ENCODE data around the gene KCNN2. TPM values are rescaled to one million over a fixed set of nuclear protein-coding genes. Genes with fewer than 3 reads are reported as not detected.

The KCNN2 gene
- total RNA-seq, 1 donor from 2014 or later = 2.3 TPM

DNA sequence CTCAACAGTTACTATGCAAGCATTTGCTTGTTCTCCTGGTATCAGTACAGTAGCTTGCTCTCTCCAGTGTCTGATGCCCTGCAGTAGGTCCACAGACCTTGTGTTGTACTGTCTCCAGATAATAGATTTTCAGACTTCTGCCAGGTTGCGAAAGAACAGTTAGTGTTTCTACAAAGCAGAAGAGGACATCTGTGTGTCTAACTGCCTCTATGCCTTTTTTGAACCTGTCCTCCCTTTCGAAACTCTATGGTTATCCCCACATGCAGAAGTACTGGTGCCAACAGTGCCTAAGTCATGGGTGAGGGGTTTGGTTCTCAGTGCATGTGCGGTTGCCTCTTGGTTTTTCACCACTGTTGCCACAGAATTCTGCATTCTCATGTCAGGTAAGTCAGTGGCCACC lies 45.9 kb downstream of the KCNN2 start:
- H3K4me3 Mint-ChIP-seq (ENCODE audit: unreplicated experiment) = no peak overlapping the region
- no peaks in the 10 kb centered on the region for H3K36me3 Mint-ChIP-seq (ENCODE audit: unreplicated experiment)

DNA sequence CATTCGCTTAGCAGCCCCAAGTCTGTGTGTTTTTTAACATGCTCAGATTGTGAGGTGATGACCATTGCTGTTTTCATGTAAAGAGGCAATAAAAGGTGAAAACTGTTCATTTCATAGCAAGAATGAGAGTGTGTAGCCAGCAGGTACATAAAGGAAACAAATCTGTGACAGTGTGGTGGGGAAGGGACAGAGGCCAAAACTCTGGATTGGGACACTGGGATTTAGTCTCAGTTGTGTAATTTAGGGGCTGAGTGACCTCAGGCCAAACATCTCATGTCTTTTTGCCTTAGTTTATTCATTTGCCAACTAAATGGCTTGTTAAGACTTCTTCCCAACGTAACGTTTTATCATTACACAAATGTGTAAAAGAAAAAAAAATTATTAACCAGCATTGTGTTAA lies 47.0 kb downstream of the KCNN2 start:
- Mint-ChIP-seq H3K27ac (ENCODE audit: unreplicated experiment) (no peak overlapping the region), H3K4me3 (ENCODE audit: unreplicated experiment) (no peak overlapping the region), H3K9me3 (ENCODE audit: unreplicated experiment) (no peaks in the 10 kb centered on the region), H3K4me1 (ENCODE audit: low read depth, unreplicated experiment) (no peaks in the 10 kb centered on the region), H3K36me3 (ENCODE audit: unreplicated experiment) (no peaks in the 10 kb centered on the region), H3K27me3 (ENCODE audit: unreplicated experiment) (no peaks in the 10 kb centered on the region)
- TF ChIP-seq, protein P1, sequence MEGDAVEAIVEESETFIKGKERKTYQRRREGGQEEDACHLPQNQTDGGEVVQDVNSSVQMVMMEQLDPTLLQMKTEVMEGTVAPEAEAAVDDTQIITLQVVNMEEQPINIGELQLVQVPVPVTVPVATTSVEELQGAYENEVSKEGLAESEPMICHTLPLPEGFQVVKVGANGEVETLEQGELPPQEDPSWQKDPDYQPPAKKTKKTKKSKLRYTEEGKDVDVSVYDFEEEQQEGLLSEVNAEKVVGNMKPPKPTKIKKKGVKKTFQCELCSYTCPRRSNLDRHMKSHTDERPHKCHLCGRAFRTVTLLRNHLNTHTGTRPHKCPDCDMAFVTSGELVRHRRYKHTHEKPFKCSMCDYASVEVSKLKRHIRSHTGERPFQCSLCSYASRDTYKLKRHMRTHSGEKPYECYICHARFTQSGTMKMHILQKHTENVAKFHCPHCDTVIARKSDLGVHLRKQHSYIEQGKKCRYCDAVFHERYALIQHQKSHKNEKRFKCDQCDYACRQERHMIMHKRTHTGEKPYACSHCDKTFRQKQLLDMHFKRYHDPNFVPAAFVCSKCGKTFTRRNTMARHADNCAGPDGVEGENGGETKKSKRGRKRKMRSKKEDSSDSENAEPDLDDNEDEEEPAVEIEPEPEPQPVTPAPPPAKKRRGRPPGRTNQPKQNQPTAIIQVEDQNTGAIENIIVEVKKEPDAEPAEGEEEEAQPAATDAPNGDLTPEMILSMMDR (IDR thresholded peaks at IDR 0.05; ENCODE audit: partially characterized antibody, unreplicated experiment) = no peak
- DNase-seq = no peak

More for the DNA sequence above, 45.9 kb downstream of the KCNN2 start:
- Mint-ChIP-seq H3K4me1 (ENCODE audit: low read depth, unreplicated experiment) (no peaks in the 10 kb centered on the region), H3K9me3 (ENCODE audit: unreplicated experiment) (no peaks in the 10 kb centered on the region), H3K27me3 (ENCODE audit: unreplicated experiment) (no peaks in the 10 kb centered on the region), H3K27ac (ENCODE audit: unreplicated experiment) (no peak overlapping the region)
- TF ChIP-seq, protein P1 (IDR thresholded peaks at IDR 0.05; ENCODE audit: partially characterized antibody, unreplicated experiment) = no peak
- no peak for DNase-seq

DNA sequence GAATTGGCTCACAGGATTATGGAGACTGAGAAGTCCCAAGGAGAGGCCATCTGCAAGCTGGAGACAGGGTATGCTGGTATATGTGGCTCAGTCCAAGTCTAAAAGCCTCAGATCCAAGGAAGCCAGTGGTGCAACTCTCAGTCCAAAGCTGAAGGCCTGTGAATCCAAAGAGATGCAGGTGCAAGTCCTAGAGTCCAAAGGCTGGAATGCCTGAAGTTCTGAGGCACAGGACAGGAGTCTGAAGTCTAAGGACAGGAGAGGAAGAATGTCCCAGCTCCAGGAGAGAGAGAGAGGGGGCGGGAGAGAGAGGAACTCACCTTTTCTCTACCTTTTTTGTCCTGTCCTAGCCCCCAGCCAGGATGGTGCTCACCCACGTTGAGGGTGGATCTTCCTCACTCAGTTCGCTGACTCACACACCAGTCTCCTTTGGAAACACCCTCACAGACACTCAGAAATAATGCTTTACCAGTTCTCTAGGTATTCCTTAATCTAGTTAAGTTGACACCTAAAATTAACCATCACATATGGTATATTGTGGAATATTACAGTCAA lies 49.6 kb downstream of the KCNN2 start:
- TF ChIP-seq, protein P1 (IDR thresholded peaks at IDR 0.05; ENCODE audit: partially characterized antibody, unreplicated experiment) = no peak
- Mint-ChIP-seq H3K27ac (ENCODE audit: unreplicated experiment) (no peak overlapping the region), H3K4me1 (ENCODE audit: low read depth, unreplicated experiment) (peaks cover 5% of the 10 kb centered on the region), H3K9me3 (ENCODE audit: unreplicated experiment) (no peaks in the 10 kb centered on the region), H3K27me3 (ENCODE audit: unreplicated experiment) (no peaks in the 10 kb centered on the region), H3K4me3 (ENCODE audit: unreplicated experiment) (no peak overlapping the region), H3K36me3 (ENCODE audit: unreplicated experiment) (no peaks in the 10 kb centered on the region)
- DNase-seq = no peak

DNA sequence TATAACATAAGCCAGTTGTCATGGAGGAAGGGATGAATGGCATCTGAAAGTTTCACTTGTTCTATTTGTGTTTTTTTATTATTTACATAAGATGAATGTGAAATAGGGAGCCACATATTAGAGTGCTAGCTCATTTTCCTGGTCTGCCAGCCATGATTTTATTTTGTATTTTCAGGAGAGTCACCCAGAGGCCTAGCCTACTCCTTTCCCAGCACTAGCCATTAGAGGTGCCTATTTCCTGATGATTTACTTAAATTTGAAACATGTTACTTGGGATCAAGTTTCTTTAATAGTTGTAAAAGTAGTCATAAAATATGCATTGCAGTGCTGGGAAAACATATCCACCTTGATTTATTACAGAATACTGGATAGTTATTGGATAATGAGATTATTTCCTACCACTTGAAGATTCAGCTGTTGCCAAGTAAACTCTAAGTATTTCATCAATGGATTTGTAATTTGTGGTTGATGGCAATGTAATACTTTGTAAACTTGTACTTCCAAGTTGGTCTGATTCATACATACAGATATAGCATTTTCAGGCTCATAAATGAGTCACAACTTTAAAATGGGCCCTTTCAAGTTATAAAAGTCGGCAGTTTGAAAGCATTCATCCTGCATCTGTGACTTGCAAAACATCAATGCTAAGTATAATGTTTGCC lies 50.8 kb downstream of the KCNN2 start:
- H3K4me3 Mint-ChIP-seq (ENCODE audit: unreplicated experiment) = no peak overlapping the region
- H3K27ac Mint-ChIP-seq (ENCODE audit: unreplicated experiment) = no peak overlapping the region
- TF ChIP-seq, protein P1 (IDR thresholded peaks at IDR 0.05; ENCODE audit: partially characterized antibody, unreplicated experiment) = no peak
- peaks cover 5% of the 10 kb centered on the region for H3K4me1 Mint-ChIP-seq (ENCODE audit: low read depth, unreplicated experiment)
- no peaks in the 10 kb centered on the region for H3K9me3 Mint-ChIP-seq (ENCODE audit: unreplicated experiment)
- no peaks in the 10 kb centered on the region for H3K27me3 Mint-ChIP-seq (ENCODE audit: unreplicated experiment)
- H3K36me3 Mint-ChIP-seq (ENCODE audit: unreplicated experiment) = no peaks in the 10 kb centered on the region
- no peak for DNase-seq

DNA sequence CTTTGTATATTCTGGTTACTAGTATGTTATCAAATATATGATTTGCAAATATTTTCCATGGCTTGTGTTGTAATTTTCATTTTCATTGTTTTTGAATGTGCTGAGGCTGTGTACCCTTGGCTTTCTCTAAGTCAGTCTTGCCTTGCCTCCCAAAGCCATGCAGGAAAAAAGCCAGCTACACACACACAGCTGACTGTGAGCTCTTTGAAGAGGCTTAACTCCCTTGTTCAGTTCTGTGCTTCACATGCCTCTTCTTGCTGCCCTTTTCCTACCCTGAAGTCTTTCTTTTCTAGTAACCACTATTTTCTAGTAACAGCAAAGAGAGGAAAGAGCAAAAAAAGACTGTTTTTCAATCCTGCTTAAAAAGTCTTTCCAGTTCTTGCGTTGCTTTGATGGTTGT lies 53.9 kb downstream of the KCNN2 start:
- Mint-ChIP-seq H3K9me3 (ENCODE audit: unreplicated experiment) (no peaks in the 10 kb centered on the region), H3K27me3 (ENCODE audit: unreplicated experiment) (no peaks in the 10 kb centered on the region), H3K36me3 (ENCODE audit: unreplicated experiment) (no peaks in the 10 kb centered on the region), H3K27ac (ENCODE audit: unreplicated experiment) (no peak overlapping the region), H3K4me3 (ENCODE audit: unreplicated experiment) (no peak overlapping the region), H3K4me1 (ENCODE audit: low read depth, unreplicated experiment) (peaks cover 11% of the 10 kb centered on the region)
- DNase-seq = no peak
- TF ChIP-seq, protein P1 (IDR thresholded peaks at IDR 0.05; ENCODE audit: partially characterized antibody, unreplicated experiment) = no peak

All from glutamatergic neuron (in vitro differentiated cells).